ENCODE data around the gene DDR2. TPM values are rescaled to one million over a fixed set of nuclear protein-coding genes. Genes with fewer than 3 reads are reported as not detected.

DDR2 gene
- polyA plus RNA-seq, 1 donor, result 37.6 TPM

GRCh38 chr1:162697140-162697895 lies 65.1 kb downstream of the DDR2 start:
- DNase-seq (ENCODE audit: low read depth), result no peak

DNA sequence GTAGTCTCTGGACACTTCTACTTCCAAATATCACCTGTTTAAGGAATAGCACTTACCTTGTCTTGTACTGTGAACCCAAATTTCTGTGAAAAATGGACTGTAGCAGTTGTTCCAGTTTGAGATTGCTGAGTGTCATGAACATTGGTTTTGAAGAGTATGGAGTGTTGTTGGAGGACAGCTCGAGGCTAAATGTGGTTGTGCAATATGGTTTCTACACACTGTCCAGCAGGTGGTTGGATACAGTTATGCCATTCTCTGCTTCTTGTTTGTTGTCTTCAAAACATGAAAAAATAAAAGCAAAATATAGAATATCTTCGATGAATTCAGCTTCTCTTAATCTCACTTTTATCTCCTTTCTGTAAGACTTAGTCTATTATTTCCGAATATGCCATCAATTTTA lies 67.1 kb downstream of the DDR2 start:
- no peak for DNase-seq (ENCODE audit: low read depth)

- no peak for DNase-seq (ENCODE audit: low read depth)
Observed at GRCh38 chr1:162700131-162700530, 67.9 kb downstream of the DDR2 start.

GRCh38 chr1:162701286-162701685 lies 69.0 kb downstream of the DDR2 start:
- DNase-seq (ENCODE audit: low read depth), result no peak

DNA sequence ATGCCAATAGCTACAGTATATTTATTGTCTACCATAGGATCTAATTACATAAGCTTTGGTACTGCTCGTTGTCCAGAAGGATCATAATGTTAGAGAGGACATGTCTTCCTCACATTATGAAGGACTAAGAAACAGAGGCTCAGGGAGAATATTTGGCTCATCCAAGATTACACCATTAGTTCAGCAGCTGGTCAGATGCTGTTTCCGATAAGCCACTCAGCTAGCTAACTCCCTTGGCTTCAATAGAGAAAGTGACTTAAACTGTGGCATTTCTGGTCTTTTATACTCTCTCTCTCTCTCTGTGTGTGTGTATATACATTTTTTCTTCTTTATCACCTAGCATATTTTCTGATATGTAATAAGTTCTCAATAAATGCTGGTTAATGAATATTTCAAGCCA lies 70.4 kb downstream of the DDR2 start:
- no peak for DNase-seq (ENCODE audit: low read depth)

DNA sequence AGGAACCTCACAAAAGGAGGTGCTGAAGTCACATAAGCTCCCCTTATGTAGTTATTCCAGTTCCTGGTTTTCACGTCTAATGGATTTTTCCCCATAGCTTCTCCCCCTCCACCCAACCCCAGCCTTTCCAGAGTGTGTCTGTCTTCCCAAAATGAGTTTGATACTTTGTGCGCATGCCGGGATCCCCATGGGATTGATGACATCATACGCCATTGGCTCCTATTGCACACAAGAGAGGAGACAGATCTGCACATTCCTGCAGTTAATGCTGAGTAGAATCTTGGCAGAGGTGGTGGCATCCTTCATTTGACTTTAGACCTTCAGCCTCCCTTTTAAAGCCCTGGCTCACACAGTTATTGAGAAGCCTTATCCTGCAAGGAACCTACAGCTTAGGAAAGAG lies 71.4 kb downstream of the DDR2 start:
- no peak for DNase-seq (ENCODE audit: low read depth)

DNA sequence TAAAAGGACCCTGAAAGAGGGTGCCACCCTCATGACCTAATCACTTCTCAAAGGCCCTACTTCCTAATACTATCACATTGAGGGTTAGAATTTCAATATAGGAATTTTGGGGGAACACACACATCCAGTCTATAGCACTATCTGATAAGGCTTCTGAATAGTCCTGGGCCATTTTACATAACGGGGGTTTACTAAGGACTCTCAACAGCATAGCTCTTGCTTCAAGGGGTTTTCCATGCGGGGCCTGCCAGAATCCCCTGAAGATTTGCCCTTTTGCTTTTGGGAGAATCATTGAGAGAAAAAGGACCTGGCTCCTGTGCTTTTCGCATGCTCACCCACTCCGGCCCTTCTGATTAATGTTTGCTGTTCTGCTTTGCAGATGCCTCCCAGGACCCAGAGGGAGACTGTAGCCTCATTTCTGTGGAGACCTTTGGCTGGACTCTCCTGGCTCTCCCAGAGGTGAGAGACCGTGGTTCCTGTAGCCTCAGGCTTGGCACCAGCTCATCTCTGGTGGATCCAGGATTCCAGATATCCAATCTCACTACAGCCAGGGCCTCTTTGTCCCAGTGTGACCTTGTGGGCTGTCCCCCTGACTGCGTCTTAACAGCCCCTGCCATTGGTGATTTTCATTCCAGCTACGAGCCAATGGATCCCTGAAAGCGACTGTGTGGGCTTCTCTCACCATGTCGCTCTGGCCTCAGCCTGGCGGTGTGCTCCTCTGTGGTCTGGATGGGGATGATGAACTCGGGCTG lies 72.6 kb downstream of the DDR2 start:
- DNase-seq (ENCODE audit: low read depth), result peak; percentile 22

- no peak for DNase-seq (ENCODE audit: low read depth)
Observed at GRCh38 chr1:162706003-162706402, 73.7 kb downstream of the DDR2 start.

- no peak for DNase-seq (ENCODE audit: low read depth)
Observed at GRCh38 chr1:162706606-162707005, 74.3 kb downstream of the DDR2 start.

- DNase-seq (ENCODE audit: low read depth), result no peak
Observed at GRCh38 chr1:162708286-162708685, 76.0 kb downstream of the DDR2 start.

DNA sequence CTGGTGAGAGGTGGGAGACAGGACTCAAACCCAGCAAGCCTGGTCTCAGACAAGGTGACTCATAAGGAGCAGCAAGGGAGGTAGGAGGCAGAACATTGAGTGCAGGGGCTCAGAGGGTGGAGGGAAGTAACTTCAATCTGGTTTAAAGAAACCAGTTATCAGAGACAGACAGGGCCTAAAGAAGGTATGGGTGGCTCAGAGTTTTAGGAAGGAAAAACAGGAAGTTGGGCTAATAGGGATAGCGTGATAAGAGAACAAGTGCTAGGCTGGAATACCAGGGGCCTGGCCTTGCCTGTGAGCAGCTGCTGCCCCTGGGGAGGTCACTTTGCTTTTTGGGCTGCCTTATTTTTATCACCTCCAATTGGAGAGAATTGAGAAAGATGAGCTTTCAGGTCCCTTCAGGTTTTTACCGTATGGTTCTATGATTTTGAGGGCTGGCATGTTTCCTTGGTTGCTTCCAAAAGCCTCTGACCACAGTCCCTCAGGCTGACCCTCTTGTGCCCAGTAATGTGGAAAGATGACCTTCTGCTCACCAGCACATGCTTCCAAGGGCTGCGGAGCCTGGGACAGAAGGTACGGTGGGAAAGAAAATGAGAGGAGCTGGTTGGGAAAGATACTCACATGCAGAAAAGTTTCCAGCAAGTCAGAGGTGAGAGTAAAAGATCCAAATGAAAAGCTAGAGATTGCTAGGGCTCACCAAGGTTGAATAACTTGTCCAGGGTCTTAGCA lies 77.0 kb downstream of the DDR2 start:
- no peak for DNase-seq (ENCODE audit: low read depth)

DNA sequence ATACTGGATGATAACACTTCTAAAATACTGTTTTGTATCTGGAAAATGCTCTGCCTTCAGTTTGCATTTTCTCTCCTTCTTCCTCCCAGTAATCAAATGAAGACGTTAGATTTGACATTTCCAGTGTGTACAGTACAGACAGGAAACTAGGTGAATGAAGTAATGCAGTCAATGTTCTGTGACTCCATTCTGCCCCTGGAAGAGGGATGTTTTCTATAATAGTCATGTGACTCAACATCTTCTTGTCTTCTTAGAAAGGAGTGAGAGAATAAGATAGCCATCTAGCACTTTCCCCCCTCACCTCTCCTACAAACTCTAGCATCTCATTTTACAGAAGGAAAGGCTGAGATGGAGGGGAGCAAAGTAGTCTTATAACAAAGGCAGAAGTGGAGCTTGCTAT lies 77.6 kb downstream of the DDR2 start:
- DNase-seq (ENCODE audit: low read depth), result no peak

DNA sequence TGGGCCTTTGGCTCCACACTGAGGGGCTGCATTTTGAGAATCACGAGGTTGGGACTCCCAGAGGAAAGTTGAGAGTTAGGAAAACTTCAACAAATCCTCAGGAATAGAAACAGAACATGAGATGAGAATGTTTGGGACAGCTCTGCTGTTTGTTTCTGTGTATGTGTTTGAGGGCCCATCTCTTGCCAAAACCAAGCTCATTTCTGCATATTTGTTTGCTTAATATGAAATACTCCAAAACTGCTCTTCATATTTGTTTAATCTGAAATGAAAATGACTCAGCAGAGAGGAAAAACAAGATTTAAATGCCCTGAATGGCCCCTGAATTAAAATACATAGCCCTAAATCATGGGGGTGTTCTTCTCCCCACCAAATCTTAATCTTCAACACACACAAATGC lies 78.1 kb downstream of the DDR2 start:
- no peak for DNase-seq (ENCODE audit: low read depth)

DNA sequence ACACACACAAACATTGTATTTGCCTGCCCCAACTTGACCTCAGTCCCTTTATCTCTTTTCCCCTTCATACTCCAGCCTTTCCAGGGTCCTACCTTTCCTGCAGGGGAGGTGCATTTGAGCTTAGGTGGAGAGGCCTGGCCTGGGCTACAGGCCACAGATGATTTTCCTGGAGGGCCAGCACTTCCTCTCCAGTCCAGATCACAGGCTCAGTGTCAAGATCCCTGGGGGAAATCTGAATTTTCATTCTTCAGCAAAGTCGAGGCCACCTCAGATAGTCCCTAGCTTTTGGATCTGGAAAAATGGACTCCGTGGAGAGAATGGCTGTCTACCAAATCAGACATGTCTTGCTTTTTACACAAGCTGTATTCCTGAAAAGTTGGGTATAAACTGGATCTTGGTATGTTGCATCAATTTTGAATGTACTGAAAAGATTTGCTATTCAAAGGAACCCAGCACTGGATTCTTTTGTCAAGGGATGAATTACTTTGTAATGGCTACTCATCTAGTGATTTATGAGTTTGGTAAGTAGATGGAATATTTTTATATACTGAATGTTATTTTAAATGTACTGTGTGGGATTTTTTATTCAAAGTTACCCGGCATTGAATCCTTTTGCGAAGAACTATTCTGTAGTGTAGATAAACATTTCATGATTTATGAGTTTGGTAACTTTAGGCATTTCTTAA lies 78.7 kb downstream of the DDR2 start:
- DNase-seq (ENCODE audit: low read depth), result no peak

- no peak for DNase-seq (ENCODE audit: low read depth)
Observed at GRCh38 chr1:162712317-162713029, 80.2 kb downstream of the DDR2 start.

DNA sequence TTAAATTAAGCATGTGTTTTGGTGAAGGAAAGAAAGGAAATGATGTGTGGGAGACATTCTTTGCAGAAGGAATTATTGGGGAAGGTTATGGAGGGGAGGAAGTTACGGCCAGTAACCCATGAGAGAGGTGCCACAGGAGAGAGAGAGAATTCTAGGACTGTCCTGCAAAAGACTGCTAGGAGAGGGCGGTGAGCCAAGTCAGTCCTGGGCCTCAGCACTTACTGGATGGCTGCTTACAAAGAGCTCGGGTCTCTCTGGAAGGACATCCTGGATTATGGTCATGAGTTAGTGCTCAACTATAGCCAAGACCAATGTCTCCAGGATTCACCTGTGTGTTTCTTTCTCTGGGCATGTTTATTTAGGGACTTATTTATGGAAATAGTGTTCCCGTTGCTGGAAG lies 83.9 kb downstream of the DDR2 start:
- no peak for DNase-seq (ENCODE audit: low read depth)

DNA sequence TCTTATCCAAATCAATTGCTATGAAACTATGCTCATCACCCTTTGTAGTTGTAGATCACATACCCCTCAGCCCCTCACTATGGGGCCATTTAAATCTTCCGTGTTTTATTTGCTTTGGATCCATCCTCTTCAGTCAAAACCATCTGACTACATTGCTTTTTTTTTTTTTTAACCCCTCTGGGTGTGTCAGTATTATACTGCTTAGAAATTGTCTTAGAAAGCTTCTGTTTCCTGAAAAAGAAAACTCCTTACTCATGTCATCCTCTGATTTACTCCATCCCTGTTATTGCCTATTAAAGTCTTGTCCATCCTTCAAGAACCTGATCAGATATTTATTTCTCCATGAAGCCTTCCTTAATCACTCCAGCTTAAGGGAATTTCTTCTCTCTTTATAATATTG lies 84.3 kb downstream of the DDR2 start:
- no peak for DNase-seq (ENCODE audit: low read depth)

DNA sequence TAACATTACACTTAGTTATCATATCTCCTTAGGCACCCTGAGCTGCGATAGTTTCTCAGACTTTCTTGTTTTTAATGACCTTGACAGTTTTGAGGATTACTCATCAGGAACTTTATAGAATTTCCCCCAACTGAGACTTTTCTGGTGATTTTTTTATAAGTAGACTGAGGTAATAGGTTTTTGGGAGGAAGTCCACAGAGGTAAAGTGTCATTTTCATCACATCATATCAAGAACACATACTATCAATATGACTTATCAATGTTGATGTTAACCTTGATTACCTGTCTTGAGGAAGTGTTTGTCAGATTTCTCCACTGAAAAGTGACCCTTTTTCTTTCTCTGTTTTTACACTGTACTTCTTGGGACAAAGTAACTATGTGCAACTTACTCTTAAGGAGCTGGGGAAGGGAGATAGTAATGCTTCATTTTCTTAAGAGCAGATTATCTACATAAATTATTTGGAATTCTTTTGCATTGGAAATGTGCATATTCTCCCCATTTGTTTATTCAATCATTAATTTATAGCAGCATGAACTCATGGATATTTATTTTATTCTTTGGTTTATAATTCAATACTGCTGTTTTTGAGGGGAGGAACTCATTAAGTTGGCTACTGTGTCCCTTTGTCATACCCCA lies 85.4 kb downstream of the DDR2 start:
- DNase-seq (ENCODE audit: low read depth), result no peak

- no peak for DNase-seq (ENCODE audit: low read depth)
Observed at GRCh38 chr1:162719678-162720077, 87.4 kb downstream of the DDR2 start.

DNA sequence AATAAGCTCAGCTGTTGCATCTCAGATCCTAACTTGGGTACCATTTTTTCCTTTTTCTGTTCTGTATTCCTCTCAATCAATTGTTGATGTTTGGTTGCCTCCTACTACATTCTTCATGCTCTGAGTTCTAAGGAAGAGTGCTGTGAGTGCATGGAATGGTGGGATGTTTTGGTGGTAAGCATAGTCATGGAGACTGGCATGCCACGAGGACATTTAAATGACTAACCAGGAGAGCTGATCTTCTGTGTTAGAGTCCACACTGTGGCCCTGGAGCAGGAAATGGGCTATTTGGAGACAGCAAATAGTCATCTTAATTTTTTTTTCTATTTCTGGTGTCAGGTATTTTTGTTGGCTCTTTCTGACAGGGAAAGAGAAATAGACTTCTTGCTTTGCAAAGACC lies 88.7 kb downstream of the DDR2 start:
- DNase-seq (ENCODE audit: low read depth), result no peak

DNA sequence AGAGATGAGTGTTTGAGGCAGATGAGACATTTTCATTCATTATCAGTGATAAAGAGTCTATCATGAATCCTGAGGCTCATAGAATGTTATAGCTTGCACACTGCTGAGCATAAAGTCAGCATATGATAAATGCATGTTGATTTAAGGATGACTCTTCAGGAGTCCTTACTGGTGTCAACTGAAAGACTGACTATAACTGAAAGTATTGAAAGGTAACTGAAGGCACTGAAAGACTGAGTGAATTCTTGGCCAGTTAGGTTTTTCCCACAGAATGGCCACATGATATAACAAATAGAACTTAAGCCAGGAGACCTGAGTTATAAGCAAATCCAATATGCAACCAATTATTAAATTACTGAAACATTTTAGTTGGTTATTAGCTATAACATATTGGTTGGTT lies 89.2 kb downstream of the DDR2 start:
- DNase-seq (ENCODE audit: low read depth), result no peak
